Activated effector memory CD4-positive, alpha-beta T cell treated with anti-CD3 and anti-CD28 coated beads, Interleukin-2, amount 50 U/mL, for 16 hours (primary cell): ENCODE measurements around the gene CCDC9.
"Not testable (repeated sequence)": the region's sequence is repeated elsewhere in the genome, so short reads cannot be mapped to it uniquely, and the experiment has no call there.

Experiments used
- DNase-seq: peaks from one replicate; pipeline ENCODE4 v3.0.0-alpha.2; 2020

The CCDC9 gene

DNA sequence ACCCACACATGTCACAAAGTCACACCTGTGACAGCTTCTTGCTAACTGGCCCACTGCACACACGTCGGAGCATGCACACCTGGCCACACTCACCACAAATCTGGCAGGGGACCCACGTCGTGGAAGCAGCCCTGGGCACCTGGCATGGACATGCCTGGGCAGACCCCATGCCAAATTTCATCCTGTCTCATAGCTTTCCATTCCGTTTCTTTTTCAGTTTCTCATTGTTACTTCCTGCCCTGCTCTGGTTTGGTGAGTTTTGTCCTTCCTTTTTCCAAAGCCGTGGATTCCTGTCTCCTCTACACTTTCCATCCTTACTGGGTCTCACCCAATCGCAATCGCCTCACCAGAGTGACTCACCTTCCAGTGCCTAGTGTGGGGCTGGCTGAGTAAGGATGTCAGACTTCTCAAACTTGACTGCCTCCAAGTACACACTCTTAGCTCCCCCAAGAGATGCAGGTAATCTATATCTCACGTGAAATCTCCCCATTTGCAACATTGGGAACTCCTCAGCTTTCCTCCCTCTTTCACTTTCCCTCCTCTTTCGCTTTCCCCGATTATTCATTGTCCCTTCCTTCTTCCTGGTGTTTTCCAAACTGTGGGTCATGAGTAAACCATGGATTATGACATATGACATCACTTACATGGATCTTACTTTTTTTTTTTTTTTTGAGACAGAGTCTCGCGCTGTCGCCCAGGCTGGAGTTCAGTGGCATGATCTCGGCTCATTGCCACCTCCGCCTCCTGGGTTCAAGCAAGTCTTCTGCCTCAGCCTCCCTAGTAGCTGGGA lies 23.7 kb upstream of the CCDC9 start:
- peak; percentile 70 for DNase-seq

DNA sequence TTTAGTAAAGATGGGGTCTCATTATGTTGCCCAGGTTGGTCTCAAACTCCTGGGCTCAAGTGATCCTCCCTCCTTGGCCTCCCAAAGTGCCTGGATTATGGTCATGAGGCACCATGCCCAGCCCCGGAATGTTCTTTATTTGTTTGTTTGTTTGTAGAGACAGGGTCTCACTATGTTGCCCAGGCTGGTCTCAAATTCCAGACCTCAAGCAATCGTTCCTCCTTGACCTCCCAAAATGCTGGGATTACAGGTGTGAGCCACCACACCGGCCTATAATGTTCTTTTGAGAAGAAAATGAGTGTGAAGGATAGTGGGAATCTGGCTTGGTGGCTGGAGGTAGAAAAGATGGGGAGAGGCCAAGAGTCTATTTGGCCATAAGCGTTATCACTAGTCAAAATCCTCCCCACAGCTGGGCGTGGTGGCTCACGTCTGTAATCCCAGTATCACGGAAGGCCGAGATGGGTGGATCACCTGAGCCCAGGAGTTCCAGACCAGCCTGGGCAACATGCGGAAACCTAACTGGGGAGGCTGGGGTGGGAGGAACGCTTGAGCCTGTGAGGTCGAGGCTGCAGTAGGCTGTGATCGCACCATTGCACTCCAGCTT lies 20.2 kb upstream of the CCDC9 start:
- DNase-seq: no peak

DNA sequence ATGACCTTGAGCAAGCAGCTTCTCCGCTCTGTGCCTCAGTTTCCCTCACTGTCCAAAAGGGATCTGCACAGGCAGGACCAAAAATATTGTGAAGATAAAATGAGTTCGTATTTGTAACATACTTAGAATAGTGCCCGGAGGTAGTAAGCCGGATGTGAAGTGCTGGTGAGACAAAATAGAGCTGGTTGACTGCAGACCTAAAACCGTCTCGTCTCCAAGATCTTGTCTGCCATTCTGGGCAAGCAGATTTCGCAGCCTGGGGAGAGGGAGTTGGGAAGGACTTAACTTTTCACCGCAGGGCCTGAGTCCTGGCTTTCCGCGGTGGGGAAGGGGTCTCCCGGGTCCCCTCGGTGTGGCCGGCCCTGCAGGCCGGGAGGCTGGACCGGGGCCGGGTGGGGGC lies 17.2 kb upstream of the CCDC9 start:
- DNase-seq: no peak

DNA sequence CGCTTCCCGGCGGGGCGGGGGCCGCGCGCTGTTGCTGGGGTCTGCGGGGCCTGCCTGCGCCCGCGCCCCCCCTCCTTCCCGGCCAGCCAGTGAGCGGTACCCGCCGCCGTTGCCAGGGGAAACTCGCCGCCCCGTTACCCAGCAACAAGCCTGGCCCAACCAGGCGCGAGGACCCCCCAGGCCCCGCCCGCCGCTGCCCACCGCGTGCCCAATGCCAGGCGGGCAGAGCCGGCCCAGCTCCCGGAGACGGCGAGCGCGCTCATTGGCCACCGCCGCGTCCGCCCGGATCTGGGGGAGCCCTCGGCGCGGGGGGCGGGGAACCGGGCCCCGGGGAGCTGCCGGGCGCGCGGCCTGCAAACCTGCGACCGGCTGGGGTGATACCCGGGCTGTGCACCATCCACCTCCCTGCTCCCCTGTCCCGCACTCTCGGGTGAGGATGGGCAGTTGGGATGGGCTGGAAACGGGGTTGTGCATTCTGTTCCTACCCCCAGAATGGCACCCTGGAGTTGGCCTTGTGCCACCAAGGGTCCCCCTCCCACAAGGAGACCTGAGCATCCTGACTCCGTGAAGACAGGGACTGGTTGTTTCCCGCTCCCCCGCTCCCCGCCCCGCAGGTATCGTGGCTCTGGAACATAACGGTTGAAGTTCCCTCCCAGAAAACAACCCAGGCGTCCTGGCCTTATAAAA lies 16.6 kb upstream of the CCDC9 start:
- peak; percentile 88 for DNase-seq

DNA sequence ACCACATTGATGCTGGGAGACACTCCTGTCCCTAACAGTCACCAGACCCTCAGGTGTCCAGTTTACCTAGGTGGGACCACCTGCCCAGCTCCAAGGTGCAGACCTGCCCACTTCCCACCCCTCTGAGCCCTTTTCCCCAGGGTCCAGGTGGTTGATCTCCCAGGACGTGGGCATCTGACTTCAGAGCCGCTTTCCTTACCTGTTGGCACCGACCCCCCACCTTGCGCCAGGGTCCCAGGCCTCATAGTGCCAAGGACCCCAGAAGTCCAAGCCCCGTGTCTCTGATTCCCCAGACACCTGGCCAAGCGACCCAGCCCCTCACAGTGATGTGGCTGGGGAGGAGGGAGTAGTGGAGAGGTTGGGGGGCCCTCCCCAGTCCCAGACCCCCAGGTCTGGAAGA lies 15.8 kb upstream of the CCDC9 start:
- DNase-seq: no peak

DNA sequence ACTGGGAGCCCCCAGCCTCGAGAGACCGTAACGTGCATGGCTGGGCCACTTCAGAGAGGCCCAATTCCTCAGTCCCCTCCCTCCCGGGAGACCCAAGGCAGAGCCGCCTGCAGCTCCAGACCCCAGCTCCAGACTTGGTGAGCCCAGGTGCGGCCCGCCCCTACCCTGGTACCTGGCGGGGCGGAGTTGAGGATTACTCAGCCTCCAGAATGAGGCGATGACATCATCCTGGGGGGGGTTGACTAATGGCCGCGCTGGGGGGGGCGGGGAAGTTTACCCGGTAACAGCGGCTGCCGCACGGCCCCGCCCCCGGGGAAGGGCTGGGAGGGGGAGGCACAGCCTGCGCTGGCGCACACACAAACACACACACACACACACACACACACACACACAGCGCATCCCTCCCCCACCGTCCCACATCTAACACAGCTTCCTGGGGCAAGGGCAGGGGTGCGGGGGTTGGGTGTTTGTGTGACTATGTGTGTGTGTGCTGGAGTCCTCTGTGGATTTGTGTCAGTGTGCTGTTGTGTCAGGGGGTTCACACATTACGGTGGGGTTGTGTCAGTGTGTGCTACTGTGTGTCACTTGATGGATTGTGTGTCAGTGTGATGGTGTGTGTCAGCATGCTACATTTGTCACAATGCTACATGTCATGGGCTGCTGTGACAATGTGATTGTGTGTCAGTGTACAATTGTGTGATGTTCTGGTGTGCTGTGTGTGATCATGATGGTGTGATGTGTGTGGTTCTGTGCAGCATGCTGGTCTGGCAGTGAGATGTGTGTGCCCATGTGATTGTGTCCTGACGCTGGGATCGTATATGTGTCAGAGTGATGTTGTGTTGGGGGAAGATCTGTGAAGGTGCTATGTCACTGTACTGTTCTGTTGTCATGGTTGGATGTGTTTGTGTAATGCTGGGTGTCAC lies 15.1 kb upstream of the CCDC9 start:
- DNase-seq: peak; percentile 94

DNA sequence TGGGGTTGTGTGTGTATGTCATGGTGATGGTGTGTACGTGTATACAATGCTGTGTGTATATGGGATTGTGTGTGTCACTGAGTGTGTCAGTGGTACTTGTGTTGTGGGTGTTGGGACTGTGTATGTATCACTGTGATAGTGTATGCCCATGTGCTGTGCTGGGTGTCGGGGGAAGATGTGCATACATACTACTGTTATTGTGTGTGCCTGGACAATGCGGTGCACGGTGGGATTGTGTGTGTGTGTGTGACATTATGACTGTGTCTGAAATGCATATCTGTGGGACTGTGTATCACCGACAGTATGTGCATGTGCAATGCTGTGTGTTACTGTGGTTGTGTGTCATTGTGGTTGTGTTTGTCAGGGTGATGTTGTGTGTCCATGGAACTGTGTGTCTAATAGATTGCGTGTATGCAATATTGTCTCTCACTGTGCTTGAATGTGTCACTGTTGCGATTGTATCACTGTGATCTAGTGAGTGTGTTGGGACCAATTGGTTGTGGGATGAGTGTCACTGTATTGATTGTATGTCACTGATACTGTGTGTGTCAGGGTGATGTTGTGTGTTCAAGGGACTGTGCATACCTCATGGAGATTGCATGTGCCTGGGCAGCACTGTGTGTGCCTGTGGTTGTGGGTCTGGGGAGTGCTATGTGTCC lies 14.3 kb upstream of the CCDC9 start:
- no peak for DNase-seq

DNA sequence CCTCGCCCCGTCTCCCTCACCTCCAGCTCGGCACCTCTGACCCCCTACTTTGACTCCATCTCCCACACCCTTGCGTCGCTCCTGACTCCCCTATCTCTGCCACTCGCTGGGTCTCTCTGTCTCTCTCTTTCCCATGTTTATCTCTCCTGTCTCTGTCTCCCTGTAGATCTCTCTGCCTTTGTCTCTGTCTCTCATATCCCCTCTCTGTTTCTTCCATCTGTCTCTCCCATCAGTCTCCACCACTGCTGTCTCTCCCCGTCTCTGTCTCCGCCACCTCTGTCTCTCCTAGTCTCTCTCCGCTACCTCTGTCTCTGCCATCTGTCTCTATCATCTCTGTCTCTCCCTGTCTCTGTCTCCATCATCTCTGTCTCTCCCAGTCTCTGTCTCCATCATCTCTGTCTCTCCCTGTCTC lies 13.0 kb upstream of the CCDC9 start:
- no peak for DNase-seq

DNA sequence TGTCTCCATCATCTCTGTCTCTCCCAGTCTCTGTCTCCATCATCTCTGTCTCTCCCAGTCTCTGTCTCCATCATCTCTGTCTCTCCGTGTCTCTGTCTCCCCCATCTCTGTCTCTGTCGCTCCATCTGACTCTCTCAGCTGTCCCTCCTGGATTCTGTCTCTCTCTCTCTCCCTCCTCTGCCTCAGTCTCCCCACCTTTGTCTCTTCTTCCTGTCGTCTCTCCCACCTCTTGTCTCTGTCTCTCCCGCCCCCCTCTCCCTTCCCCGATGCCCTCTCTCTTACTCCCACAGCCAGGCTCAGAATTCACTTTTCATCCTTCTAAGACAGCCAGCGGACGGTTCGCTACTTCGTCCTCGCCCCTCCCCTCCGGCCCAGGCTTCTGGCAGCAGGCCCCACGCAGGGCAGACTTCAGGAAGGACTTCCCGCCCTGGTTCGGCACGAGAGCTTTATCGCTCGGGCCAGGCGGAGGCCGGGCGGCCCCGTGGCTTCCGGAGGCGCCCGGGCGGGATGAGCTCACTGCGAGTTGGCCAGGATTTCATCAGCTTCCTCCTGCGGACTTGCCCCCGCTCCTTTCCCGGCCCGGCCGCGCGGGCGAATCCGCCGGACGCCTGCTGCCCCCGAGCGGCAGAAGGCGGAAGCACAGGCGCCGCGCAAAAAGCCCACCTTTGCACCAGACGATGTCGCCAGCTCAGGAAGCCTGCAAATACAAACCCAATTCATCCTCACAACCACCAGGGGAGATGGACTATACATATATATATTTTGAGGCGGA lies 12.4 kb upstream of the CCDC9 start:
- DNase-seq: peak; percentile 96

DNA sequence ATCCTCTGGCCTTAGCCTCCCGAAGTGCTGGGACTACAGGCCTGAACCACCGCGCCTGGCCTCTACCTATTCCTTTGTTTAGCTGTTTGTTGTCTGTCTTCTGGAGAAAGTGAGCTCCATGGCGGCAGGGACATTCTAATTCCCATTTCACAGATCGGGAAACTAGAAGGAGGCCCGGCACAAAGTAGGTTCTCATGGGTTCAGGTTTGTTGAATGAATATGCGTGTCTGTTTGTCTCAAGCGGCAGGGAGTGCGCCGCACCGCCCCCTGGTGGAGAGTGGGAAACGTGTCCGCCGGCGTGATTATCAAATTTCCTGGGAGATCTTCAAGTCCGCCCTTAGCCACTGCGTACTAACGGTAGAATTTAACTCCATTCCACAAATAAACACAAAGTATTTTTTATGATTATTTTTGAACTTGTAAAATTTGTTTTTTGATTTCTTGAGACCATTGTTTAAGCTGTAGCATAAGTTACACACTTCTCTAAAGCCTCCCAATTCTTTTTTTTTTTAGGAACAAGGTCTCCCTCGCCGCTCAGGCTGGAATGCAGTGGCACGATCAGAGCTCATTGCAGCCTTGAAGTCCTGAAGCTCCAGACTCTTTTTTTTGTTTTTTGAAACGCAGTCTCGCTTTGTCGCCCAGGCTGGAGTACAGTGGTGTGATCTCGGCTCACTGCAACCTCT lies 8.9 kb upstream of the CCDC9 start:
- peak; percentile 93 for DNase-seq

DNA sequence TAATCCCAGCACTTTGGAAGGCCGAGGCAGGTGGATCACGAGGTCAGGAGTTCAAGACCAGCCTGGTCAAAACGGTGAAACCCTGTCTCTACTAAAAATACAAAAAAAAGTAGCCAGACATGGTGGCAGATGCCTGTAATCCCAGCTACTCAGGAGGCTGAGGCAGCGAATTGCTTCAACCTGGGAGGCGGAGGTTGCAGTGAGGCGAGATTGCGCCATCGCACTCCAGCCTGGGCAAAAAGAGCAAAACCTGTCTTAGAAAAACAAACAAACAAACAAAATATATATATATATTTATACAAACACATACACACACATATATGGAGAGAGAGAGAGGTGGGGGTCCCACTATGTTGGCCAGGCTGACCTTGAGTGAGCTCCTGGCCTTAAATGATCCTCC lies 3.3 kb upstream of the CCDC9 start:
- DNase-seq: not testable (repeated sequence)

DNA sequence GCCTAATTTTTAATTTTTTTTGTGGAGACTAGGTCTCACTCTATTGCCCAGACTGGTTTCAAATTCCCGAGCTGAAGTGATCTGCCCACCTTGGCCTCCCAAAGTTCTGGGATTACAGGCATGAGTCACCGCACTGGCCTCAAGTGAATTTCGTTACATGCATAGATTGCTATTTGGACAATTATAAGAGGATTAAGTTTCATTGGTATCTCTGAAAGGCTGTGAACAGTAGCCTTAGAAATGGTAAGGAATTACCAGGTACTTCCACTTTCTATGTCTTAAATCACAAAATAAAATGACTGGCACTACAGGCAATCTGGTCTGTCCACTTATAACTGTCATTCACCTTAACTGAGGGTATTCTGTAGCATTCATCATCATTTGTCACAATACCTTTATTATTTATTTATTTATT lies 2.9 kb upstream of the CCDC9 start:
- no peak for DNase-seq

DNA sequence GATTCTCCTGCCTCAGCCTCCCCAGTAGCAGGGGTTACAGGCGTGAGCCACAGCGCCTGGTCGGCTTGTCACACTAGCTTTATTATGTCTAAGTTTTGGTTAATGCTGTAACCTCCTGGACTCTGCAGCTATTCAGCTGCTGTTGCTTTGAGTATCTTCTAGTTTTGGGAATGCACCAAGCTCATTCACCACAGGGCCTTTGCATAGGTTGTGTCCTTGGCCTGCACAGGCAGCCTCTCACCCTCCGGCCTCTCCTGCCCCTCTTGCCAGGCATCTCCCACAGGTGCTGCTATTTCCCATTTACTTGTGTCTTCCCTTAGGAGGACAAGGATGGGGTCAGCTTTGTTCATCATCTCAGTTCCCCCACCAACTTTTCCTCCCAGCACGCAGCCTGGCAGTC lies 2.4 kb upstream of the CCDC9 start:
- DNase-seq: no peak

DNA sequence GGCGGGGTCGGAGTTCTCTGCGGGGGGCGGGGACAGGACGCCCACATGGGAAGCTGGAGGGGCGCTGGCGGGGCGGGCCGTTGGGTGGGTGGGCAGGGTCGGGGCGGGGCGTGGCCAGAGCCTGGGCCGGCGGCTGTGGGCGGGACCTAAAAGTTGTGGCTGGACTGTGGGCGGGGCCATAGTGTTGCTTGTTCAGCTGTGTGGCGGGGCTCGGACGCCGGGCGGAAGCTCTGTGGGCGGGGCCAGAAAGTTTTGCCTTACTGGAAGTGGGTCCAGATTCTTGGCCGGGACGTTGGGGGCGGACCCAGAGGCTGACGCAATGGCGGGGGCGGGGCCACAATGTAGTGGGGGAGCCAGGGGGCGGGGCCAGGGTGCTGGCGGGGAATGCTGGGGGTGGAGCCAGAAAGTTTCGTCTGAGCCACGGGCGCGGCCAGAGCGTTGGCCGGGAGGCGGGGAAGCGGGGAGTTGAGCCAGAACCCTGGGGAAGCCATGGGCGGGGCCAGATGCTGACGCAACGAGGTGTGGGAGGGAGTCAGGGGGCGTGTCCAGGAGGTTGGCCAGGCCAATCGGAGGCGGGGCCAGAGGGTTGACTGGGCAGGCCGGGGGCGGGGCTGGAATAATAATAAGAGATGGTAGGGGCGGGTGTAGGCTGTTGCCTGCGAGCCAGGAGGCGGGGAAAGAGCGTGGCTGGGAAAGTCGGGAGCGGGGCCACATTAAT lies 527 bp downstream of the CCDC9 start:
- peak; percentile 99 for DNase-seq

DNA sequence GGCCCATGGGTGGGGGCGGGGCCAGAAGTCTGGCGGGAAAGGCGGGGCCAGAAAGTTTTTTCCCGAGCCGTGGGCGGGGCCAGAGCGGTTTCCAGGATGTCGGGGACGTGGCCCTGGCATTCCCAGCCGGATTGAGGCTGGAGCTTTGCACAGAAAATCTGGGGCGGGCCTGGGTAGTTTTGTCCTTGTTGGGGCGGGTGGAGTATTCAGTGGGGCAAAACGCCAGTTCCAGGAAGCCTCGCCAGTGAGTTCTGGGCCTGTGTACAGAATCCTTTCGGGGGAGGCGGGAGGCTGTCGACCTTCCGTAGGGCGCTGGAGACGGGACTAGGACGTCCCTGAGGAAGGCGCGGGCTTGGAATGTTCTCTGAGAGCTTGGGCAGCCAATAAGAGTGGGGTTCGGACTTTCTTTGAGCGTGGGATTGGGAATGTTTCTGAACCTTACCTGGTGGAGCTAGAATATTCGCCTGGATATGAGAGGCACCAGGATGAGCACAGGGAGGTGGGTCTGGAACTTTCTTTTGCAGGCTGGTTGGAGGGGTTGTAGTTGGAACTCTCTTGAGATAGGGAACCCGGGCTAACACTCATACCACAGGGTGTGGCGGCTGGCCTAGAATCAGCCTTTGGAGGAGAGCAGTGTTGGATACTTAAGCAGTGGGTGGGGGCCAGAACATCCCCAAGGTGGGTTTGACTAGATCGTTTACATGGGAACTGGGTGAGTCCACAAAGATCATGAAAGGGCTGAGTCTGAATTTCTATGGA lies 1.3 kb downstream of the CCDC9 start:
- DNase-seq: no peak

DNA sequence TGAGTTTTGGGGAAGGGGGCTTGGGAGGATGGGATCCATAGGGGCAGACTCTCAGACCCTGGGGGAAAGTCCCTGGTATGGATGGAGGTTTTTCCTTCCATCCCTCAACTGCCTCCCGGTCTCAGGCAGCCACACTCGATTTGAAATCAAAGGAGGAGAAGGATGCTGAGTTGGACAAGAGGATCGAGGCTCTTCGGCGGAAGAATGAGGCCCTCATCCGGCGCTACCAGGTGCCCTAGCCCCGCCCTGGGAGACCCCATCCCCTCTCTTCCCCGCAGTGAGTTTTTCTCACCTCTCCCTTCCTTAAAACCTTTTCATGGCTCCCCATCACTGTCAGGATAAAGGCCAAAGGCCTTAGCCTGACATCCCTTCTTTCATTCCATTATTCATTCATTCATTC lies 2.1 kb downstream of the CCDC9 start:
- no peak for DNase-seq

DNA sequence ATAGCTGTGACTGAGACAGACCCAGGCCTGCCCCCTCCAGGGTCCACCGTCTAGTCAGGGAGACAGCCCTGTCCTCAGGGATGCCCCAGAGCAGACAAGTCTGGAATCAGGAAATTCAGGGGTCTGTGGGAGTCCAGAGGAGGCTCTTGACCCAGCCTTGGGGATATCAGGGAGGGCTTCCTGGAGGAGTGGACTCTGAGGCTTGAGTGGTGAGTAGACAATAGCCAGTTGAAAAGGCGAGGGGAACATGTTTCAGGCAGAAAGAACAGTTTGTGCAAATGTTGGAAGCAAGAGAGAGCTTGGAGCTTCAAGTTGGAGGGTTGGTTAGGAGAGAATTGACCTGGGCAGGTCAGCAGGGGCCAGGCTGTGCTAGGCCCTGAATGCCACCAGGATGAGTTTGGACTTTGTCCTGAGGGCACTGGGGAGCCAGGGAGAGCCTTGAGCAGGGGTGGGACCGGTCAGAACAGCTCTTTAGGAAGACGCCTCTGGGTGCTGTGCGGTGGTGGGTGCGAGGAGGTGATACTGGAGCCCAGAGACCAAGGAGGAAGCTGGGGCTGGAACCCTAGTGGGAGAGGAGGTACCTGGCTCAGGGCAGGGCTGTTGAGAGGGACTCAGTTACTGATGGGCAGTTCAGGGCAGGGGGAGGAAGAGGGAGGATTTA lies 2.7 kb downstream of the CCDC9 start:
- DNase-seq: no peak

DNA sequence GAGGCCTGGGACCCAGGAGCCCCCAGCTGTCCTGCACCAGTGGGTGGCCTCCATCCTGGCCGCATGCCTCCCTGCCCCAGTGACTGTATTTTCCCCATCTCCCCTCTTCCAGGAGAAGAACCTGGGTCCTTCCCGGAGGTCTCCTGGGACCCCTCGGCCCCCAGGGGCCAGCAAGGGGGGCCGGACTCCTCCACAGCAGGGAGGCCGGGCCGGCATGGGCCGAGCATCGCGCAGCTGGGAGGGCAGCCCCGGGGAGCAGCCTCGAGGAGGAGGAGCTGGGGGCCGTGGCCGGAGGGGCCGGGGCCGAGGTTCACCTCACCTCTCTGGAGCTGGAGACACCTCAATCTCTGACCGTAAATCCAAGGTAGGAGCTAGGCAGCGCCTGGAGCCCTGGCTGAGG lies 4.2 kb downstream of the CCDC9 start:
- DNase-seq: no peak
